Right lobe of liver (tissue), 4 donors: ENCODE measurements around the gene ACSF3.

ENCODE experiments used
- CTCF ChIP-seq, 4 donors: fragments of 200-600 bp in 3 of 4; fragments of 450-650 bp in 1 of 4; IDR thresholded peaks; one replicate each; pipeline versions ENCODE4 v1.5.1 to v1.8.0; 2016 to 2022; ENCODE audit warnings: antibody characterized with exemption in 4 of 4, mild to moderate bottlenecking in 2 of 4
- POLR2A ChIP-seq: fragments of 450-650 bp; IDR thresholded peaks from one replicate; pipeline ENCODE4 v1.6.1; 2017; ENCODE audit warnings: antibody characterized with exemption, mild to moderate bottlenecking
- donor health status: DM: no; HTN: no; CAD: no.
- donor health status: DM: no; HTN: no; CAD: no.
- donor health status: DM: no; HTN: yes; CAD: no.

DNA sequence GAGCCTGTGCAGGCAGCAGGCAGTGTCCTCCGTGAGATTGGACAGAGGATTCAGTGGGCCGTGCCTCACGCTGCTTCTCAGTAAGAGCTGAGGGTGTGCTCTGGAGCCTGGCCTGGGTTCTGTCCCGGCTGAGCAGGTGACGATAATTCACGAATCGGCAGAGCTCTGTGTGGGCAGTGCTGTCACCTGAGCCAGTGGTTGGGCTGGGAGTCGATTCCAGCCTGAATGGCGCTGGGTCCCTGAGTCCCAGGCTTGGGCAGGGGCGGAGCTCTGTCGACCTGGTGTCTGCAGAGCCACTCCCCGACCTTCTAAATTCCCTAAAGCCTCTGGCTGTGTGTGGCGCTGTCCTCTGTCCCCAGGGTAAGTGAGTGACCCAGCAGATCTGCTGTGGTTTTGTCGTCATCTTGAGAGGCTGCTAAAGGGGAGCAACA, 8.4 kb downstream of the ACSF3 start:
- TF ChIP-seq POLR2A (no peak), CTCF (IDR thresholded peaks at IDR 0.05) (no peak)
